Breast epithelium (tissue), 3 donors: Measurements from ENCODE around the gene ECHS1.

Experiments used
- POLR2A ChIP-seq: fragments of 450-650 bp; IDR thresholded peaks from one replicate; pipeline ENCODE4 v1.6.1; 2016; ENCODE audit warnings: antibody characterized with exemption, mild to moderate bottlenecking, moderate library complexity
- POLR2AphosphoS5 ChIP-seq, 3 donors: sonication (generic); formaldehyde crosslinking; IDR thresholded peaks; one replicate each; pipeline ENCODE4 v1.6.1; 2017; ENCODE audit warnings: antibody characterized with exemption in 3 of 3
- TF ChIP-seq, protein P1 (sequence below), 3 donors: fragments of 450-650 bp; IDR thresholded peaks; one replicate each; pipeline ENCODE4 v1.5.1; 2016 to 2017; ENCODE audit warnings: antibody characterized with exemption in 3 of 3, mild to moderate bottlenecking in 3 of 3, moderate library complexity in 3 of 3

DNA sequence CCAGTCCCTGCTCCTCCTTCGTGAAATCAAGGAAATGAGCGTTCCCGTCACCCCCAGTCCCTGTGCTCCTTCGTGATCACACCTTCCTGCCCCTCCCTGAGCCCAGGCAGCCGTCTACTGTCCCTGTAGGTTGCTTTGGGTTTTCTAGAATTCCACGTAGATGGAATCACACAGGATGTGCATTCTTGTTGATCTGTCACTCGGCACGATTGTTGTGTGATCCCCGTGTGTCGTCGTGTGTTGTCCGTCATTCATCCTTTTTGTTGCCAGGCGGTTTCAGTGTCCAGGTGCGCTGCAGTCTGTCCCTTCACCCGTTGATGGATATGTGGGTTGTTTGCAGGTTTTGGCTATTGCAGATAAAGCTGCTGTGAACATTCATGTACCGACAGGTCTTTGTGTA is 30.2 kb upstream of the ECHS1 start:
- TF ChIP-seq POLR2A (no peak), POLR2AphosphoS5 (IDR thresholded peaks at IDR 0.05) (no peak)
- TF ChIP-seq, protein P1, sequence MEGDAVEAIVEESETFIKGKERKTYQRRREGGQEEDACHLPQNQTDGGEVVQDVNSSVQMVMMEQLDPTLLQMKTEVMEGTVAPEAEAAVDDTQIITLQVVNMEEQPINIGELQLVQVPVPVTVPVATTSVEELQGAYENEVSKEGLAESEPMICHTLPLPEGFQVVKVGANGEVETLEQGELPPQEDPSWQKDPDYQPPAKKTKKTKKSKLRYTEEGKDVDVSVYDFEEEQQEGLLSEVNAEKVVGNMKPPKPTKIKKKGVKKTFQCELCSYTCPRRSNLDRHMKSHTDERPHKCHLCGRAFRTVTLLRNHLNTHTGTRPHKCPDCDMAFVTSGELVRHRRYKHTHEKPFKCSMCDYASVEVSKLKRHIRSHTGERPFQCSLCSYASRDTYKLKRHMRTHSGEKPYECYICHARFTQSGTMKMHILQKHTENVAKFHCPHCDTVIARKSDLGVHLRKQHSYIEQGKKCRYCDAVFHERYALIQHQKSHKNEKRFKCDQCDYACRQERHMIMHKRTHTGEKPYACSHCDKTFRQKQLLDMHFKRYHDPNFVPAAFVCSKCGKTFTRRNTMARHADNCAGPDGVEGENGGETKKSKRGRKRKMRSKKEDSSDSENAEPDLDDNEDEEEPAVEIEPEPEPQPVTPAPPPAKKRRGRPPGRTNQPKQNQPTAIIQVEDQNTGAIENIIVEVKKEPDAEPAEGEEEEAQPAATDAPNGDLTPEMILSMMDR (IDR thresholded peaks at IDR 0.05) = no peak
